Right cardiac atrium (tissue), 5 donors: ENCODE data around the gene AHDC1. TPM values are rescaled to one million over a fixed set of nuclear protein-coding genes. Genes with fewer than 3 reads are reported as not detected.
"Not testable (repeated sequence)": the region's sequence is repeated elsewhere in the genome, so short reads cannot be mapped to it uniquely, and the experiment has no call there.

Experiments used
- ATAC-seq, 2 donors: fragments of 200-7000 bp; cut with Tn5 transposase; one replicate each; pipeline versions ENCODE4 v1.8.0 to v1.9.1; 2020; ENCODE audit warnings: moderate library complexity in 2 of 2, mild to moderate bottlenecking in 1 of 2
- DNase-seq, 3 donors: peaks; one replicate each; pipeline ENCODE4 v3.0.0-alpha.2; 2020
- H3K27ac ChIP-seq: one replicate; pipeline ENCODE4 v1.5.1; 2013; ENCODE audit warnings: mild to moderate bottlenecking, low read length, control low read depth, moderate library complexity
- H3K27me3 ChIP-seq: one replicate; pipeline ENCODE4 v1.6.1; 2013; ENCODE audit not compliant: control insufficient read depth, insufficient read depth
- H3K4me1 ChIP-seq: one replicate; pipeline ENCODE4 v1.6.1; 2013; ENCODE audit warnings: low read length; ENCODE audit not compliant: control insufficient read depth, insufficient read depth
- H3K4me3 ChIP-seq: one replicate; pipeline ENCODE4 v1.5.1; 2013; ENCODE audit warnings: low read length, control low read depth
- H3K9me3 ChIP-seq: one replicate; pipeline ENCODE4 v1.6.1; 2013; ENCODE audit warnings: low read length; ENCODE audit not compliant: control insufficient read depth
- WGBS: extraction: QIAGEN DNeasy Blood & Tissue Kit; methylation state at CpG from one replicate; pipeline ENCODE4 v1.1.7; 2013; 5-methylcytosine and 5-hydroxymethylcytosine counted together
- intact Hi-C, 4 donors: fragments of 100-400 bp; cut with DNase I; formaldehyde crosslinking; loops; one replicate each; pipeline versions ENCODE4 v1.11.0 to v1.14.0; 2022 to 2023
- polyA plus RNA-seq: library from polyadenylated mRNA; stranded (reverse); fragments of 200-250 nt; gene quantifications from one replicate; pipeline ENCODE4 v1.2.3, GENCODE V29; 2013
- total RNA-seq, 4 donors: library from RNA; stranded (reverse); fragmentation: NEBNext Ultra II Directional; extraction: Animal tissue kit (Norgen Biotek cat#: 25700); gene quantifications; one replicate each; pipeline ENCODE4 v1.2.1, GENCODE V29; 2021
- donor health status: healthy with polysubstance abuse.
- donor health status: DM: no; HTN: yes; CAD: no.
- donor health status: DM: no; HTN: no; CAD: no.
- donor health status: DM: no; HTN: yes; CAD: no; lungs with severe emphysema.
- donor health status: DM: yes; HTN: yes; CAD: no.

The AHDC1 gene
- total and polyA plus RNA-seq, 5 donors: 26.3 to 53.5 (median 48.5) TPM

DNA sequence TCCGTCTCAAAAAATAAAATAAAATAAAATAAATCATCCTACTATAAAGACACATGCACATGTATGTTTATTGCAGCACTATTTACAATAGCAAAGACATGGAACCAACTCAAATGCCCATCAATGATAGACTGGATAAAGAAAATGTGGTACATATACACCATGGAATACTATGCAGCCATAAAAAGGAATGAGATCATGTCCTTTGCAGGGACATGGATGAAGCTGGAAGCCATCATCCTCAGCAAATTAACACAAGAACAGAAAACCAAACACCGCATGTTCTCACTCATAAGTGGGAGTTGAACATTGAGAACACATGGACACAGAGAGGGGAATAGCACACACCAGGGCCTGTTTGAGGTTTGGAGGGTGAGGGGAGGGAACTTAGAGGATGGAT is 102.8 kb downstream of the AHDC1 start:
- not testable (repeated sequence) for H3K4me1 ChIP-seq, DNase-seq, H3K27me3 ChIP-seq, H3K27ac ChIP-seq, H3K9me3 ChIP-seq, ATAC-seq, H3K4me3 ChIP-seq
- intact Hi-C loops: loop anchor here in 1 of 4 donors (10.0 kb wide), 1 partner anchor 66 kb away; no protein-coding TSS in a partner anchor
- 96% methylated on average over 2 of the region's 2 CpGs for WGBS

DNA sequence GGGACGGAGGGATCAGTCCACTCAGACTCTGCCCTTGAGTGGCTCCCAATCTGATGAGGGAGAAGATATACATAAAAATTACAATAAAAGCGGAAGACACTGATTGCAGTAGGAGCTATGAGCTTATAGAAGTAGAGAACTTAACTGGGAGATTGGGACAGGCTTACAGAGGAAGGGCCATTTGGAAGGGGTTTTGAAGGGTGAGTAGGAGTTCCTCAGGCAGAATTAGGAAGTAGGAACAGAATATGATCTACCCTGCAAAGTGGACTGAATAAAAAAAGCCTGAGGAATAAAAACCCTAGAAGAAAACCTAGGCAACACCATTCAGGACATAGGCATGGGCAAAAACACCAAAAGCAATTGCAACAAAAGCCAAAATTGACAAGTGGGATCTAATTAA is 104.8 kb downstream of the AHDC1 start:
- over 99% methylated on average over 2 of the region's 2 CpGs for WGBS
- Histone ChIP-seq H3K4me3 (no peak overlapping the region), H3K27me3 (no peaks in the 10 kb centered on the region), H3K4me1 (peaks cover 4% of the 10 kb centered on the region), H3K9me3 (no peaks in the 10 kb centered on the region), H3K27ac (no peak overlapping the region)
- intact Hi-C loops: no loop called here
- DNase-seq (peak in 1 of 3 donors; percentile 9), ATAC-seq (no peak)

DNA sequence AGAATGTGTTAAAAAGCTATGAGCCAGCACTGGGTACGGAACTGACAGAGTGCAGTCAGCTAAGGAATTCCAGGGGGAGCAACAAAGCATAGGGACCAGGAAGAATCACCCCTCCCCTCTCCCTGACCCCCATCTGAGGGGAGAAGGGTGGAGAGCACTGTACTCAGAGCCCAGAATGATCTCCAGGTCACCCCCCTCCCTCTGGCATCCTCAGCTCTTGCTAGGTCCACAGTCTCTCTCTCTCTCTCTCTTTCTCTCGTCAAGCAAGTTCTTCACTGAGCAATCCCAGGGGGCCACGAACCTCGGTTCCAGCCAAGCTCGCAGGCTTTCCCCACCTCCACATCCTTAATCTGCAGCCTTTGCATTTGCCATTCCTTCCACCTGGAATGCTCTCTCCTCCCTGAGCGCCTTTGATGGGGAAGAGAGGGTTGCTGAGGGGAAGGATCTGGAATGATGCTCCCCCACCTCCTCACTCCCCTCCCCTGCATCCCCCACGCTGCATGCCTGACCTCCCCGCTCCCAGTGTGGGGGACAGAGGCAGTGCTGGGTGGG is 107.3 kb downstream of the AHDC1 start:
- H3K9me3 ChIP-seq: no peaks in the 10 kb centered on the region
- WGBS: 19% methylated on average over 8 of the region's 8 CpGs
- DNase-seq (peak; percentile 39 to 82 (median 72)), ATAC-seq (peak; percentile 10 to 18)
- no peak overlapping the region for H3K27ac ChIP-seq
- peak overlapping the region; percentile 16 for H3K4me3 ChIP-seq
- intact Hi-C loops: no loop called here
- H3K27me3 ChIP-seq: no peaks in the 10 kb centered on the region
- H3K4me1 ChIP-seq: peaks cover 6% of the 10 kb centered on the region

DNA sequence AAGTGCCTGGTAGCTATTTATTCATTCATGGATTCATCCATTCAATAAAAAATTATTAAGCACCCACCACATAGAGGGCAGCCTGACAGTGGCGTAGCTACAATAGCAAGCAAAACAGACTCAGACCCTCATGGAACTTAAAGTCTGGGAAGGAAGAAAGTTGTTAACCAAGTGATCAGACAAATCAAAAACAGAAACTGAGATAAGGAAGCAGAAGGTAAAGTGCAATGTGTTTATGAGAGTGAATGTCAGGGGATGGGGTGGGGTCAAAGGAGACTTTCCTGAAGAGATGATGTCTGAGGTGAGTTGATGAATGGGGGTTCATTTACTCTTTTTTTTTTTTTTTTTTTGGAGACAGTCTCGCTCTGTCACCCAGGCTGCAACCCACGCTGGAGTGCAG is 111.1 kb downstream of the AHDC1 start:
- peaks cover 6% of the 10 kb centered on the region for H3K4me1 ChIP-seq
- ATAC-seq (no peak), DNase-seq (no peak)
- no peaks in the 10 kb centered on the region for H3K27me3 ChIP-seq
- intact Hi-C loops: loop anchor here in 1 of 4 donors (5.0 kb wide), 1 partner anchor 75 kb away; no protein-coding TSS in a partner anchor
- no peak overlapping the region for H3K4me3 ChIP-seq
- no peaks in the 10 kb centered on the region for H3K9me3 ChIP-seq
- H3K27ac ChIP-seq: peak overlapping the region; percentile 97
- 93% methylated on average over 3 of the region's 3 CpGs for WGBS

DNA sequence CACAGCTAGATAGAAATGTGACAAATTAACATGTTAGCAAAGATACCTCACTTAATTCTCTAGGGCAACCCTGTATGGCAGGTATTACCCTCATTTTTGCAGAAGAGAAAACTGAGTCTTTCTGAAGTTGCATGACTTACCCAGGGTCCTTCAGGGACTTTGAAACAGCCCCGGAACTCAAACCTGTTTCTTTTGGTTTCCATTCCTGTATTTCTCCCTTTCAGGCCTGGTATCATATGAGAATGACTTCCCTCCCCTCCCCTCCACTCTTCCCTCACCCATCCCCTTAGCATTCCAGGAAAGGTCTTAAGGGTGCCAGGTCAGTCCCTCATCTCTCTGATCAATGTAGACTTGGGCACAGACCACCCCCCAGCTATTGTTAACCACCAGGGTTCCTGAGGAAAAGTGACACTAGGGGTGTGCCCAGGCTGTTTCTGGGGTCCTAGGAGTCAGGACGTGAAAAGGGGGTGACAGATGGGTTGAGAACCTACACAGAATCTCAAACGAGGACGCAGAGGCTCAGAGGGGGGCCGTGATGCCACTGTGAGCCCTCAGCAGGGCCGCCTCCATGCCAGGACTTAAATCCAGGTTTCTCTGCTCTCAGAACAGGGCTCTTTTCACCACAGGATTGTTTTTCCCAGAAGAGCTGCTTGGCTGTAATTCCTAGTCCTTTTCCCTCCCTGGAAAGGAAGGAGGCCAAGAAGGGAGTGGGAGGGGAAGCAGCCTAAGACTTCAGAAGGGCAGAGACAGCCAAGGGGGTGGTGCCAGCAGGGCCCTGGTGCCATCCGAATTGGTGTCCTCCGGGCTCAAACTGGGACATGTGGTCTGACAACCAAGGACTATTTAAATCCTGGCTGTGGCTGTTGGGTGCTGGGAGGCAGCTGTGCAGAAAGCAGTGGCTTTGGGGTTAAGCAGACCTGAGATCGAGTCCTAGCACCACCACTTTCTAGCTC is 111.9 kb downstream of the AHDC1 start:
- Histone ChIP-seq H3K9me3 (no peaks in the 10 kb centered on the region), H3K27me3 (no peaks in the 10 kb centered on the region), H3K4me1 (peaks cover 6% of the 10 kb centered on the region), H3K4me3 (no peak overlapping the region), H3K27ac (peak overlapping the region; percentile 97)
- intact Hi-C loops: loop anchor here in 1 of 4 donors (5.0 kb wide), 1 partner anchor 75 kb away; no protein-coding TSS in a partner anchor
- 24% methylated on average over 9 of the region's 9 CpGs for WGBS
- DNase-seq: peak; percentile 69 to 89 (median 82)
- peak in 1 of 2 donors; percentile 6 for ATAC-seq

DNA sequence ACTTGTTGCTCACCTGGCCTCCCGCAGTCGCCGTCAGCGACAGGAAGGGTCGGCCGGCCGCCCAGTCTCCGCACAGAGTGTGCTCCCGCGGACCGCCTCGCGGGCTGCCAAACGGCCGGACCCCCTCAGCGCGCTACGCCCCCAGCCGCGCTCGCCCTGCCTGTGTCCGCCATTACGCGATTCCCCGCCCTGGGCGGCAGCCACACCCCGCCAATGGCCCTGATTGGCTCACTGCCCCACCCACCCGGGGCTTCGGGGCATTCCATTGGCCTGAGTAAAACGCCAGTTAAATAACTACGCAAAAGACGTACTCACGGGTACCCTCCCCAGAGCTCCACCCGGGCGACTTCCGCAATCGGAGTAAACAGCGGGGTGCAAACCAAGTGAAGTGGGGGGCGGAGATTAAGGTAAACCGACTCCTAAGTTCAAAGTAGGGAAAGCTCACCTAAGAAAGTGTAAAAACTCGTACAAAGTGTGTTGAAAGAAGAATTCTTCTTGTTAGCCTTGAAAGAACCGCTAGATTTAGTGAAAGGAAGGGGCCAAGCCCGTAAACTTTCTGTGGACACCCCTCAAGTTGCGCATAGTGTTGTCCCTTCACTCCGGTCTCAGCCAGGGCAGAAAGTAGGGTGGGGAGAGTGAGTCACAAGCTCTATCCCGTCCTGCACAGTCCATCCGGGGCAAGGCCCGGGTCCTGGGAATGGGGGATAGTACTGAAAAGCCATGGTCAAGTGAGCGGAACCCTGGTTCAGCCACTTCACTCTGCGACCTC is 113.8 kb downstream of the AHDC1 start, which contains the start of gene WASF2:
TSS of gene WASF2 (minus strand) at position 195 of the 769 bp plus-strand sequence. CDS start 61,277 bp downstream, outside the sequence.
- DNase-seq: peak; percentile 97 to 99 (median 99)
- peak; percentile 97 for ATAC-seq
- no peaks in the 10 kb centered on the region for H3K9me3 ChIP-seq
- WGBS: 1% methylated on average over 50 of the region's 50 CpGs
- intact Hi-C loops: loop anchor here in 2 of 4 donors (5.0 to 10.0 kb wide), 2 partner anchors 55 to 73 kb away; no protein-coding TSS in a partner anchor
- H3K27ac ChIP-seq: peak within 1 kb of the TSS; percentile 98
- no peaks in the 10 kb centered on the region for H3K27me3 ChIP-seq
- H3K4me1 ChIP-seq: peaks cover 6% of the 10 kb centered on the region
- peak within 1 kb of the TSS; percentile 64 for H3K4me3 ChIP-seq

DNA sequence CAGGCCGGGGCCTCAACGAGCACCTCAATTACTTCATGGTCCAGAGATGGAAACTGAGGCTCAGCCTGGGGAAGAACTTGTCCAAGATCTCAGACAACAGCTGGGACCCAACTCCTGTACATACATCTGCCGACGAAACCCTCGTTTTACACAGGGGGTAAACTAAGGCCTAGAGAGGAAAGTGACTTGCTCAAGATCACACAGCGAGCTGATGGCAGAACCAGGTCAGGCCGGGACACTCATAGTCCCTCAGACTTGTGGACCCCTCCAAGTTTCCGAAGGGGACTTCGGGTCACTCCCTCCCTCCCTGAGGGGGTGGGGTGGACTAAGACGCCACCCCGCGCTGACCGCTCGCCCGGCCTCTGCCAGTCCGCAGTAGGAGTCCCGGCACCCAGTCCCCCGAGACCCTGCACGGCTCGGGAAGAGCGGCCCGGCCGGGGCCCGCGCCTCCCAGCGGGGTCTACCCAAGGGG is 114.4 kb downstream of the AHDC1 start:
- peak overlapping the region; percentile 64 for H3K4me3 ChIP-seq
- intact Hi-C loops: loop anchor here in 1 of 4 donors (10.0 kb wide), 1 partner anchor 55 kb away; no protein-coding TSS in a partner anchor
- H3K27ac ChIP-seq: peak overlapping the region; percentile 91
- peak; percentile 45 to 56 for ATAC-seq
- H3K4me1 ChIP-seq: peaks cover 6% of the 10 kb centered on the region
- 0% methylated on average over 26 of the region's 26 CpGs for WGBS
- no peaks in the 10 kb centered on the region for H3K9me3 ChIP-seq
- no peaks in the 10 kb centered on the region for H3K27me3 ChIP-seq
- no peak for DNase-seq

DNA sequence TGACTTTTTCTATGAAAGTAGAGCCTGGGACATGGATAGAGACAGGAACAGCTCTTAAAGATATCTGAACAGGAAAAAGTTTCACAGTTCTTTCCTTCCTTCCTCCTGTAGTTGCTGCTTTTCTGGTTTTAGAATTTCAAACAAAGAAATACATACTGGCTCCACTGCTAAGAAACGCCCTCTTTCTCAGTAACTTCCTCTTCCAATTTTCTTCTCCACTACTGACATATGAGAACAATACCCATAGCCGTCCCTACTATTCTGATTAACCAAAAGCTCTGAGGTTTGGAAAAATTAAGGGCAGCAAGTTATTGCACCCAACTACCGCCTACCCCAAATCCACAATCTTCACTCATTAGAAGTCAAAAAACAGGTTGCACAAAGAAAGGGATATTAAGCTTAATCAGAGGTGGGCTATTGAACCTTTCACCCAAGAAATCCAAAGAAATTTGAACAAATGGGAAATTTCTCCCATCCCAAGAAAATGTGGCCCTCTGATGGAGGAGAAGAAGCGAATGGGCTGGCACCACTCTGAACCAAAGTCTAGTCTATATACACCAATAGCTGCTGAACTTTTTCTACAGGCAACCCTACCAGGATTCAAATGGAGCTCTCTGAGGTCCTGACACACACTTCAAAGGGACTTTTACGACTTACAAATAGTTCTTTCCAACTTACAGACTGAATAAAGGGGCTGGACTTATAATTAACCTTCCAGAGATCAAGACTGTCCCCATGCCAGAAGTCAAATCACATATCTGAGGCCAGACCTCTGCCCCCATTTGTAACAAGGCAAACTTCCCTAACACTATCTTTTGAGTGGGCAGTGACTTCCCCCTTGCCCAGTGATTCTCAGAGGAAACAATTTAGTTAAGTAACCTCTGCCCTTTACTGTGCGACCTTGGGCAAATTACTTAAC is 115.7 kb downstream of the AHDC1 start:
- H3K9me3 ChIP-seq: no peaks in the 10 kb centered on the region
- peak overlapping the region; percentile 64 for H3K4me3 ChIP-seq
- DNase-seq (no peak), ATAC-seq (peak in 1 of 2 donors; percentile 2)
- intact Hi-C loops: loop anchor here in 1 of 4 donors (10.0 kb wide), 1 partner anchor 53 kb away; no protein-coding TSS in a partner anchor
- peaks cover 9% of the 10 kb centered on the region for H3K4me1 ChIP-seq
- 9% methylated on average over 6 of the region's 6 CpGs for WGBS
- H3K27ac ChIP-seq: peak overlapping the region; percentile 78
- no peaks in the 10 kb centered on the region for H3K27me3 ChIP-seq

DNA sequence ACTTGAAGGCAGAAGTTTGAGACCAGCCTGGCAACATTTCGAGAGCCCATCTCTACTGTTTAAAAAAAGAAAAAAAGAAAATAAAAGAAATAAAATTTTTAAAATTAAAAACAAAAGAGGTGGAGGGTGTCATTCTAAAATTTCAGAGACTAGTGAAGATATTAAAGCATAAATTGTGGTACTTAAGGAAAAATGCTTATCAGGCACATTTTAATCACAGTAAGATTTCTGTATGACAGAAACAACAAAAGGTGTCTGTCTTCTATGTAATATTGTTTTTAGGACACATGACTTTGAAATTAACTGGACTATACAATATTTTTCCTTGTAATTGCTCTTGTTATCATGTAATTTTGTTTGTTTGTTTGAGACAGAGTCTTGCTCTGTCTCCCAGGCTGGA is 118.6 kb downstream of the AHDC1 start:
- Histone ChIP-seq H3K9me3 (no peaks in the 10 kb centered on the region), H3K4me3 (no peak overlapping the region), H3K4me1 (peaks cover 8% of the 10 kb centered on the region), H3K27me3 (no peaks in the 10 kb centered on the region), H3K27ac (no peak overlapping the region)
- DNase-seq (no peak), ATAC-seq (no peak)
- WGBS: 98% methylated on average over 1 of the region's 1 CpG
- intact Hi-C loops: loop anchor here in 1 of 4 donors (10.0 kb wide), 1 partner anchor 51 kb away; no protein-coding TSS in a partner anchor
